CD14-positive monocyte (primary cell): ENCODE data around the gene CLCNKA. TPM values are rescaled to one million over a fixed set of nuclear protein-coding genes. Genes with fewer than 3 reads are reported as not detected.
A peak's percentile ranks its signal among the peaks of the same experiment; 100 is the strongest.

Experiments
- DNase-seq, 3 donors: peaks; one replicate each; pipeline ENCODE4 v3.0.0-alpha.2; 2011 to 2022
- H2AFZ ChIP-seq: 2 replicates; pipeline ENCODE4 v1.6.0; 2012; ENCODE audit warnings: mild to moderate bottlenecking, low read depth, low read length, inconsistent platforms; ENCODE audit not compliant: insufficient read depth, poor library complexity, severe bottlenecking
- H3K27ac ChIP-seq, 2 donors: 1 replicate in 1 of 2; 2 replicates in 1 of 2; pipeline ENCODE4 v1.5.1; 2012 to 2013; ENCODE audit warnings: low read length in 2 of 2, control low read depth in 1 of 2, inconsistent platforms in 1 of 2, low read depth in 1 of 2, mild to moderate bottlenecking in 1 of 2
- H3K27me3 ChIP-seq, 2 donors: one replicate each; pipeline versions ENCODE4 v1.6.0 to v1.6.1; 2011 to 2013; ENCODE audit warnings: low read length in 2 of 2; ENCODE audit not compliant: control insufficient read depth in 2 of 2, insufficient read depth in 2 of 2
- H3K36me3 ChIP-seq, 2 donors: replicated peaks in 1 of 2; 1 replicate in 1 of 2; 2 replicates in 1 of 2; pipeline versions ENCODE4 v1.5.1 to v1.6.1; 2012 to 2013; ENCODE audit warnings: low read length in 2 of 2, control low read depth in 1 of 2, inconsistent platforms in 1 of 2, mild to moderate bottlenecking in 1 of 2; ENCODE audit not compliant: insufficient read depth in 2 of 2, control insufficient read depth in 1 of 2
- H3K4me1 ChIP-seq, 2 donors: 1 replicate in 1 of 2; 2 replicates in 1 of 2; pipeline versions ENCODE4 v1.5.1 to v1.6.1; 2012 to 2013; ENCODE audit warnings: low read length in 2 of 2, control low read depth in 1 of 2, inconsistent platforms in 1 of 2, mild to moderate bottlenecking in 1 of 2, moderate library complexity in 1 of 2; ENCODE audit not compliant: insufficient read depth in 2 of 2, control insufficient read depth in 1 of 2
- H3K4me2 ChIP-seq: replicated peaks from 2 replicates; pipeline ENCODE3; 2012; ENCODE audit warnings: low read length, moderate library complexity, mild to moderate bottlenecking; ENCODE audit not compliant: poor library complexity, severe bottlenecking; ENCODE audit errors: extremely low read depth
- H3K4me3 ChIP-seq, 3 experiments: fragments of 200-600 bp in 1 of 3; sonication (generic) in 1 of 3; replicated peaks in 1 of 3; 1 replicate in 2 of 3; 2 replicates in 1 of 3; pipeline ENCODE4 v1.5.1; 2011 to 2013; ENCODE audit warnings: low read length in 3 of 3, mild to moderate bottlenecking in 3 of 3, control low read depth in 2 of 3, low read depth in 2 of 3, inconsistent platforms in 1 of 3, moderate library complexity in 1 of 3
- H3K79me2 ChIP-seq: 2 replicates; pipeline ENCODE4 v1.6.0; 2012; ENCODE audit warnings: mild to moderate bottlenecking, control low read depth, inconsistent platforms, low read length, moderate library complexity; ENCODE audit not compliant: insufficient read depth
- H3K9ac ChIP-seq: 2 replicates; pipeline ENCODE4 v1.6.0; 2017; ENCODE audit warnings: low read length, mild to moderate bottlenecking; ENCODE audit not compliant: insufficient read depth, poor library complexity, severe bottlenecking
- H3K9me3 ChIP-seq, 2 donors: replicated peaks in 1 of 2; 1 replicate in 1 of 2; 2 replicates in 1 of 2; pipeline versions ENCODE4 v1.5.1 to v1.6.1; 2012 to 2013; ENCODE audit warnings: low read length in 2 of 2, control low read depth in 1 of 2; ENCODE audit not compliant: control insufficient read depth in 1 of 2, insufficient read depth in 1 of 2
- H4K20me1 ChIP-seq: 2 replicates; pipeline ENCODE4 v1.6.0; 2012; ENCODE audit warnings: mild to moderate bottlenecking, low read length, control low read depth, moderate library complexity; ENCODE audit not compliant: insufficient read depth
- H3K27ac Mint-ChIP-seq, 7 donors: one replicate each; pipeline ENCODE4 v1.8.0; 2020; ENCODE audit warnings: mild to moderate bottlenecking in 7 of 7, mixed read lengths in 7 of 7, moderate library complexity in 6 of 7, inconsistent platforms in 2 of 7
- H3K27me3 Mint-ChIP-seq, 3 donors: one replicate each; pipeline ENCODE4 v1.8.0; 2021 to 2022; ENCODE audit warnings: low read depth in 3 of 3, mild to moderate bottlenecking in 3 of 3, mixed read lengths in 3 of 3, moderate library complexity in 3 of 3, inconsistent platforms in 1 of 3
- H3K36me3 Mint-ChIP-seq, 2 donors: one replicate each; pipeline ENCODE4 v1.8.0; 2020; ENCODE audit warnings: mixed read lengths in 2 of 2, inconsistent platforms in 1 of 2, mild to moderate bottlenecking in 1 of 2
- H3K4me1 Mint-ChIP-seq: one replicate; pipeline ENCODE4 v1.8.0; 2020; ENCODE audit warnings: mild to moderate bottlenecking, mixed read lengths
- H3K4me3 Mint-ChIP-seq, 2 donors: one replicate each; pipeline ENCODE4 v1.8.0; 2020; ENCODE audit warnings: mild to moderate bottlenecking in 2 of 2, mixed read lengths in 2 of 2, moderate library complexity in 1 of 2
- H3K9me3 Mint-ChIP-seq, 7 donors: one replicate each; pipeline ENCODE4 v1.8.0; 2020 to 2022; ENCODE audit warnings: mixed read lengths in 7 of 7, mild to moderate bottlenecking in 6 of 7, moderate library complexity in 6 of 7, inconsistent platforms in 2 of 7
- WGBS: methylation state at CpG from one replicate; pipeline ENCODE4 v1.1.5; 2013; ENCODE audit warnings: missing lambda C conversion rate; ENCODE audit not compliant: insufficient coverage; 5-methylcytosine and 5-hydroxymethylcytosine counted together
- intact Hi-C, 2 donors: fragments of 100-400 bp; cut with micrococcal nuclease; formaldehyde crosslinking; loops; one replicate each; pipeline versions ENCODE4 v1.15.0 to v1.15.1; 2023
- polyA plus RNA-seq, 3 donors: library from polyadenylated mRNA; depleted of rRNA in 1 of 3; unstranded in 2 of 3; stranded (reverse) in 1 of 3; fragments of 300-500 nt in 2 of 3; fragments of >200 nt in 1 of 3; fragmentation: Illumina TruSeq in 2 of 3; gene quantifications; 1 replicate in 2 of 3; 2 replicates in 1 of 3; pipeline ENCODE4 v1.2.3, GENCODE V29; 2012 to 2021
- TF ChIP-seq, protein P1 (sequence below): fragments of 200-600 bp; IDR thresholded peaks from one replicate; pipeline ENCODE4 v1.8.0; 2022; ENCODE audit warnings: antibody characterized with exemption, mild to moderate bottlenecking

CLCNKA gene
- polyA plus RNA-seq, 3 donors, result 0.07 TPM; not detected in 2

DNA sequence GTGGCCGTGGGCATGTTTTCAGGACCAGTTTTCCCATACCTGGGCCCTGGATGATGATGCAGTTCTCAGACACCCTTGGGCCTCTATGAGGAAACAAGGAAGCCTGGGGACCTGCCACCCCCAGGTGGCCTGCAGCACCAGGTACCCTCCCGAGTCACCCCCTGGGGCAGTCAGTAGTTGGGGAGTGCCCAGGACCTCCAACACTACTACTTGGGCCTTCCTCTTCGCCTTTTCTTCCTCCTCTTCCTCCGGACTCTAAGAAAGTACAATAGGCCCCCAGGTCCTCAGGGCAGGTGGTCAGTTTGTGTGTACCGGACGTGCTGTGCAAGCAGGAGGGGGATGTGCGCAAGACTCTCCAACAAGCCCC lies 29.7 kb upstream of the CLCNKA start:
- DNase-seq, result no peak
- H3K9ac ChIP-seq, result no peak overlapping the region
- H3K27ac ChIP-seq, result no peak overlapping the region
- H3K79me2 ChIP-seq, result no peaks in the 10 kb centered on the region
- no peaks in the 10 kb centered on the region for H3K4me1 ChIP-seq
- H2AFZ ChIP-seq, result no peak overlapping the region
- no peak overlapping the region for H3K4me2 ChIP-seq
- no peak overlapping the region for H3K4me3 ChIP-seq
- TF ChIP-seq, protein P1, sequence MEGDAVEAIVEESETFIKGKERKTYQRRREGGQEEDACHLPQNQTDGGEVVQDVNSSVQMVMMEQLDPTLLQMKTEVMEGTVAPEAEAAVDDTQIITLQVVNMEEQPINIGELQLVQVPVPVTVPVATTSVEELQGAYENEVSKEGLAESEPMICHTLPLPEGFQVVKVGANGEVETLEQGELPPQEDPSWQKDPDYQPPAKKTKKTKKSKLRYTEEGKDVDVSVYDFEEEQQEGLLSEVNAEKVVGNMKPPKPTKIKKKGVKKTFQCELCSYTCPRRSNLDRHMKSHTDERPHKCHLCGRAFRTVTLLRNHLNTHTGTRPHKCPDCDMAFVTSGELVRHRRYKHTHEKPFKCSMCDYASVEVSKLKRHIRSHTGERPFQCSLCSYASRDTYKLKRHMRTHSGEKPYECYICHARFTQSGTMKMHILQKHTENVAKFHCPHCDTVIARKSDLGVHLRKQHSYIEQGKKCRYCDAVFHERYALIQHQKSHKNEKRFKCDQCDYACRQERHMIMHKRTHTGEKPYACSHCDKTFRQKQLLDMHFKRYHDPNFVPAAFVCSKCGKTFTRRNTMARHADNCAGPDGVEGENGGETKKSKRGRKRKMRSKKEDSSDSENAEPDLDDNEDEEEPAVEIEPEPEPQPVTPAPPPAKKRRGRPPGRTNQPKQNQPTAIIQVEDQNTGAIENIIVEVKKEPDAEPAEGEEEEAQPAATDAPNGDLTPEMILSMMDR, result no peak
- Mint-ChIP-seq H3K27ac (peak overlapping the region in 3 of 7 donors; percentile 9 to 15 (median 14)), H3K36me3 (no peaks in the 10 kb centered on the region), H3K4me1 (no peaks in the 10 kb centered on the region), H3K4me3 (no peak overlapping the region), H3K27me3 (peaks cover 0 to 4% (median 1%) of the 10 kb centered on the region in 3 donors), H3K9me3 (peaks cover 0 to 2% (median 0%) of the 10 kb centered on the region in 7 donors)
- 100% methylated on average over 2 of the region's 7 CpGs for WGBS
- no peaks in the 10 kb centered on the region for H3K36me3 ChIP-seq
- H4K20me1 ChIP-seq, result no peaks in the 10 kb centered on the region
- H3K9me3 ChIP-seq, result no peaks in the 10 kb centered on the region
- no peaks in the 10 kb centered on the region for H3K27me3 ChIP-seq
- intact Hi-C loops, result loop anchor here (5.0 kb wide), 3 partner anchors 50 to 190 kb away; no protein-coding TSS in a partner anchor

DNA sequence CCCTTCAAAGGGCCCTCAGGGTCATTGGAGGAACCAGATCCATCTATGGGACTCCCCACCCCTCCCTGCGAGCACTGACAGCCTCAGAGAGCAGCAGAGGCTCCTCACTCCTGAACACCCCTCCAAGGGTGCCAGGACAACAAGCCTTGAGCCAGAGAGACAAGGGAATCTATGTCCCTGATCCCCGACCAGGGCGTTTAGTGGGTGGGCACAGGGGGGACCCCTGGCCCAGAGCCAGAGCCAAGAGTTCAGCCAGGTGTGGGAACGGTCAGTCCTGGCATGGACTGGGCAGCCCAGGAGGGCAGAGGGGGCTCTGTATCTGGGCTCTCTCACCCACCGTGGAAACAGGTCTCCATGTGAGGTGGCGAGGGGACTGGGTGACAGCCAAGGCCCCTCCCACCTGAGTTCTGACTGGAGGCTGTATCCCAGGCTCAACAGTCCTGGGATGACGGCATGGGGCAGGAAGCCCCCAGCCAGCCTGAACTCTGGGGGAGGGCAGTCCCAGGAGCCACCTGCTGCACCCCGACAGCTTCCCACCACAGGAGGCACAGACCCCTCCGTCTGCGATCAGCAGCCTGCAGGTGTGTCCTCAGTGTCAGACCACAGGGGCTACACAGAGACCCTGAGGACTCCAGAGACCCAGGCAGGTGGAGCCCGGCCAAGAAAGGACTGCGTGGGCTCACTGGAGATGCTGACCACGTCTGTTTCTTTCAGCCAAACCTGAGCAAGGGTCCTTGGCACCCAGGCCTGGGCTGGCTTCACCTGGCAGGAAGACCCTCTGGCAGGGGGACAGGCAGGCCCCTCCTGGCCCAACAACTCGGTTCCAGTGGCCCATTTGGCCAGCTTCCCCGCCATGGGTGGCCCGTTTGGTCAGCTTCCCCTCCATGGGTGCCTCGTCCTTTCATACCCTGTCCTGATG lies 29.0 kb upstream of the CLCNKA start:
- Histone ChIP-seq H4K20me1 (no peaks in the 10 kb centered on the region), H3K9ac (no peak overlapping the region), H2AFZ (no peak overlapping the region), H3K79me2 (no peaks in the 10 kb centered on the region), H3K9me3 (no peaks in the 10 kb centered on the region), H3K4me3 (no peak overlapping the region), H3K4me1 (no peaks in the 10 kb centered on the region), H3K36me3 (no peaks in the 10 kb centered on the region), H3K27ac (no peak overlapping the region), H3K4me2 (no peak overlapping the region), H3K27me3 (no peaks in the 10 kb centered on the region)
- no peaks in the 10 kb centered on the region for H3K4me1 Mint-ChIP-seq
- H3K27ac Mint-ChIP-seq, result peak overlapping the region in 2 of 7 donors; percentile 14 to 15
- WGBS, result 93% methylated on average over 17 of the region's 17 CpGs
- DNase-seq, result no peak
- H3K9me3 Mint-ChIP-seq, result peaks cover 0 to 2% (median 0%) of the 10 kb centered on the region in 7 donors
- H3K27me3 Mint-ChIP-seq, result peaks cover 0 to 5% (median 1%) of the 10 kb centered on the region in 3 donors
- no peaks in the 10 kb centered on the region for H3K36me3 Mint-ChIP-seq
- TF ChIP-seq, protein P1, result no peak
- no peak overlapping the region for H3K4me3 Mint-ChIP-seq
- intact Hi-C loops, result loop anchor here (5.0 kb wide), 3 partner anchors 51 to 191 kb away; no protein-coding TSS in a partner anchor
